HepG2 (cell line): ENCODE data around the gene ERF. TPM values are rescaled to one million over a fixed set of nuclear protein-coding genes. Genes with fewer than 3 reads are reported as not detected.
A peak's percentile ranks its signal among the peaks of the same experiment; 100 is the strongest.

Experiments
- KLF11 ChIP-seq: IDR thresholded peaks from 2 replicates; pipeline ENCODE4 v1.6.1; 2016; ENCODE audit warnings: missing compliant biosample characterization
- NR2F6 ChIP-seq, 2 experiments: IDR thresholded peaks; 2 replicates each; pipeline ENCODE4 v1.6.1; 2016; ENCODE audit warnings: antibody characterized with exemption in 1 of 2, mild to moderate bottlenecking in 1 of 2
- PRDM15 ChIP-seq: sonication (generic); formaldehyde crosslinking; IDR thresholded peaks from 2 replicates; pipeline ENCODE4 v1.4.0; 2020; ENCODE audit warnings: missing genetic modification reagents
- RFXAP ChIP-seq: sonication (generic); formaldehyde crosslinking; IDR thresholded peaks from 2 replicates; pipeline ENCODE4 v1.4.0; 2020; ENCODE audit warnings: missing genetic modification reagents, borderline replicate concordance
- SCMH1 ChIP-seq: sonication (generic); formaldehyde crosslinking; IDR thresholded peaks from 2 replicates; pipeline ENCODE4 v1.9.0; 2021; ENCODE audit warnings: missing genetic modification reagents, mild to moderate bottlenecking, borderline replicate concordance
- SPEN ChIP-seq: sonication (generic); formaldehyde crosslinking; IDR thresholded peaks from 2 replicates; pipeline ENCODE4 v1.5.1; 2020; ENCODE audit warnings: low read depth, mild to moderate bottlenecking, missing genetic modification reagents
- THAP11 ChIP-seq: IDR thresholded peaks from 2 replicates; pipeline ENCODE4 v1.6.1; 2016; ENCODE audit warnings: missing biosample characterization, missing genetic modification reagents
- ZNF207 ChIP-seq: fragments of 450-650 bp; IDR thresholded peaks from 2 replicates; pipeline ENCODE4 v1.6.1; 2016; ENCODE audit warnings: antibody characterized with exemption, borderline replicate concordance
- polyA plus RNA-seq, 8 experiments: library from polyadenylated mRNA; depleted of rRNA in 3 of 8; stranded (reverse) in 7 of 8; unstranded in 1 of 8; fragments of >200 nt; fragmentation: Illumina TruSeq in 4 of 8; extraction: Trizol in 4 of 8; gene quantifications; 2 replicates each; pipeline versions ENCODE4 v1.2.1 to v1.2.3, GENCODE V29; 2011 to 2016; ENCODE audit warnings: low read depth in 4 of 8, missing spikeins in 1 of 8, mixed read lengths in 1 of 8; ENCODE audit not compliant: insufficient read depth in 1 of 8
- total RNA-seq, 5 experiments: library from RNA; depleted of rRNA; stranded (reverse); fragments of >200 nt; fragmentation: Illumina TruSeq; extraction: Trizol; gene quantifications; 2 replicates each; pipeline ENCODE4 v1.2.3, GENCODE V29; 2016; ENCODE audit warnings: low read depth in 1 of 5
- TF ChIP-seq, protein P1 (sequence below): sonication (generic); formaldehyde crosslinking; IDR thresholded peaks from 2 replicates; pipeline ENCODE4 v1.5.1; 2020; ENCODE audit warnings: mild to moderate bottlenecking, missing genetic modification reagents, moderate library complexity
- TF ChIP-seq, protein P2 (sequence below): sonication (generic); formaldehyde crosslinking; IDR thresholded peaks from 2 replicates; pipeline ENCODE4 v1.4.0; 2020; ENCODE audit warnings: missing genetic modification reagents, borderline replicate concordance
- TF ChIP-seq, protein P3 (sequence below): sonication (generic); formaldehyde crosslinking; IDR thresholded peaks from 2 replicates; pipeline ENCODE4 v1.4.0; 2020; ENCODE audit warnings: mild to moderate bottlenecking, missing genetic modification reagents, borderline replicate concordance

The ERF gene
- total and polyA plus RNA-seq, 2 of the 13 experiments (the other 11 are each of a cell fraction or from before 2014, with no cell fraction given): 67.1 to 69.9 TPM

DNA sequence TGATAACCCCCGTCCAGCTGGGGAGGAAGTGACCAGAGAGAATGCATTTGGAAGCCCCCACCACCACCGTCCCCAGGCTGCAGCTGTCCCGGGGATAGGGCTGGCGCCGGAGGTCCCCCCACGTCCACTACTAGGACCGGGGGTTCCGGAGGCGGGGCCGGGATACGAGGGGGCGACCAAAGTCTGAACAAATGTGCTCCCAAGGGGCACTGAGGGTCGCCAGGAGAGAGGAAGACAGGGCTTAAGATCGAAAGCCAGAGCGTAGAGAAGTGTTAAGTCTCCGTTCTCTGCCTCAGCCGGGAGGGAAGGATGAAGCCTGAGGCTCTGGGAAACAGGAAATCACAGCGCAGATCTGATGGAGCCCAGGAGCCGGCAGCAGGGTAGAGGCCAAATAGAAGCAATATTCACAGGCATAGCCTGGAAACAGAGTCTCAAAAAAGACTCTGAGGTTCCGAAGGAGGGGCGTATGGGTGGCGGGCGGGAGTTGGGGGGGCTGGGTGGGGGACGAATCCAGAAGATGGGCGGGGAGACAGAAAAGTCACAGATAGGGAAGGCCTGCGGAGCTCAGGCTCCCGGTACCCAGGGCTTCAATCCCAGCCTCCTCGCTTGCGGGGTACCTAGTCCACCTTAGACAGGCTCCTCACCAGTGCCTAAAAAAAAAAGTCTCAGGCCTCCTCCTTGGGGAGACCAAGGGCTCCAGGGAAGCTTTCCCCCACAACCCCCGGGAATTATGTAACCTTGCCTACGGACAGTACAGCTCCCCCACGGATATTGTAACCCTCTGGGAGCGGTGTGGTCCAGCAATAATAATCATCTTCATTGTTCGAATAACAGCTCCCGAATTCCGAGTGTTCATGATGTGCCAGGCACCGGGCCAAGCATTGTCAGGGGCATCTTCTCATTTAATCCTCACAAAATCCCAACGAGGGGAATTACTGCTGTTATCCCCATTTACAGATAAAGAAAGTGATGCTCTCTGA lies 1.1 kb upstream of the ERF start (continued):
- TF ChIP-seq NR2F6 (IDR thresholded peaks at IDR 0.05) (no peak), NR2F6 (CRISPR knock-in tag; IDR thresholded peaks at IDR 0.05) (no peak), SPEN (no peak), SCMH1 (CRISPR knock-in tag) (no peak), ZNF207 (no peak), KLF11 (CRISPR knock-in tag) (no peak), THAP11 (CRISPR knock-in tag) (no peak), RFXAP (no peak), PRDM15 (no peak)
- TF ChIP-seq, protein P1, sequence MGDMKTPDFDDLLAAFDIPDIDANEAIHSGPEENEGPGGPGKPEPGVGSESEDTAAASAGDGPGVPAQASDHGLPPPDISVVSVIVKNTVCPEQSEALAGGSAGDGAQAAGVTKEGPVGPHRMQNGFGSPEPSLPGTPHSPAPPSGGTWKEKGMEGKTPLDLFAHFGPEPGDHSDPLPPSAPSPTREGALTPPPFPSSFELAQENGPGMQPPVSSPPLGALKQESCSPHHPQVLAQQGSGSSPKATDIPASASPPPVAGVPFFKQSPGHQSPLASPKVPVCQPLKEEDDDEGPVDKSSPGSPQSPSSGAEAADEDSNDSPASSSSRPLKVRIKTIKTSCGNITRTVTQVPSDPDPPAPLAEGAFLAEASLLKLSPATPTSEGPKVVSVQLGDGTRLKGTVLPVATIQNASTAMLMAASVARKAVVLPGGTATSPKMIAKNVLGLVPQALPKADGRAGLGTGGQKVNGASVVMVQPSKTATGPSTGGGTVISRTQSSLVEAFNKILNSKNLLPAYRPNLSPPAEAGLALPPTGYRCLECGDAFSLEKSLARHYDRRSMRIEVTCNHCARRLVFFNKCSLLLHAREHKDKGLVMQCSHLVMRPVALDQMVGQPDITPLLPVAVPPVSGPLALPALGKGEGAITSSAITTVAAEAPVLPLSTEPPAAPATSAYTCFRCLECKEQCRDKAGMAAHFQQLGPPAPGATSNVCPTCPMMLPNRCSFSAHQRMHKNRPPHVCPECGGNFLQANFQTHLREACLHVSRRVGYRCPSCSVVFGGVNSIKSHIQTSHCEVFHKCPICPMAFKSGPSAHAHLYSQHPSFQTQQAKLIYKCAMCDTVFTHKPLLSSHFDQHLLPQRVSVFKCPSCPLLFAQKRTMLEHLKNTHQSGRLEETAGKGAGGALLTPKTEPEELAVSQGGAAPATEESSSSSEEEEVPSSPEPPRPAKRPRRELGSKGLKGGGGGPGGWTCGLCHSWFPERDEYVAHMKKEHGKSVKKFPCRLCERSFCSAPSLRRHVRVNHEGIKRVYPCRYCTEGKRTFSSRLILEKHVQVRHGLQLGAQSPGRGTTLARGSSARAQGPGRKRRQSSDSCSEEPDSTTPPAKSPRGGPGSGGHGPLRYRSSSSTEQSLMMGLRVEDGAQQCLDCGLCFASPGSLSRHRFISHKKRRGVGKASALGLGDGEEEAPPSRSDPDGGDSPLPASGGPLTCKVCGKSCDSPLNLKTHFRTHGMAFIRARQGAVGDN (CRISPR knock-in tag): 0 out of 2 replicates have a peak, but pooled peaks have one; percentile 26
- TF ChIP-seq, protein P2, sequence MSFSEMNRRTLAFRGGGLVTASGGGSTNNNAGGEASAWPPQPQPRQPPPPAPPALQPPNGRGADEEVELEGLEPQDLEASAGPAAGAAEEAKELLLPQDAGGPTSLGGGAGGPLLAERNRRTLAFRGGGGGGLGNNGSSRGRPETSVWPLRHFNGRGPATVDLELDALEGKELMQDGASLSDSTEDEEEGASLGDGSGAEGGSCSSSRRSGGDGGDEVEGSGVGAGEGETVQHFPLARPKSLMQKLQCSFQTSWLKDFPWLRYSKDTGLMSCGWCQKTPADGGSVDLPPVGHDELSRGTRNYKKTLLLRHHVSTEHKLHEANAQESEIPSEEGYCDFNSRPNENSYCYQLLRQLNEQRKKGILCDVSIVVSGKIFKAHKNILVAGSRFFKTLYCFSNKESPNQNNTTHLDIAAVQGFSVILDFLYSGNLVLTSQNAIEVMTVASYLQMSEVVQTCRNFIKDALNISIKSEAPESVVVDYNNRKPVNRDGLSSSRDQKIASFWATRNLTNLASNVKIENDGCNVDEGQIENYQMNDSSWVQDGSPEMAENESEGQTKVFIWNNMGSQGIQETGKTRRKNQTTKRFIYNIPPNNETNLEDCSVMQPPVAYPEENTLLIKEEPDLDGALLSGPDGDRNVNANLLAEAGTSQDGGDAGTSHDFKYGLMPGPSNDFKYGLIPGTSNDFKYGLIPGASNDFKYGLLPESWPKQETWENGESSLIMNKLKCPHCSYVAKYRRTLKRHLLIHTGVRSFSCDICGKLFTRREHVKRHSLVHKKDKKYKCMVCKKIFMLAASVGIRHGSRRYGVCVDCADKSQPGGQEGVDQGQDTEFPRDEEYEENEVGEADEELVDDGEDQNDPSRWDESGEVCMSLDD (CRISPR knock-in tag): no peak; the same call in 1 of the 2 replicates
- TF ChIP-seq, protein P3, sequence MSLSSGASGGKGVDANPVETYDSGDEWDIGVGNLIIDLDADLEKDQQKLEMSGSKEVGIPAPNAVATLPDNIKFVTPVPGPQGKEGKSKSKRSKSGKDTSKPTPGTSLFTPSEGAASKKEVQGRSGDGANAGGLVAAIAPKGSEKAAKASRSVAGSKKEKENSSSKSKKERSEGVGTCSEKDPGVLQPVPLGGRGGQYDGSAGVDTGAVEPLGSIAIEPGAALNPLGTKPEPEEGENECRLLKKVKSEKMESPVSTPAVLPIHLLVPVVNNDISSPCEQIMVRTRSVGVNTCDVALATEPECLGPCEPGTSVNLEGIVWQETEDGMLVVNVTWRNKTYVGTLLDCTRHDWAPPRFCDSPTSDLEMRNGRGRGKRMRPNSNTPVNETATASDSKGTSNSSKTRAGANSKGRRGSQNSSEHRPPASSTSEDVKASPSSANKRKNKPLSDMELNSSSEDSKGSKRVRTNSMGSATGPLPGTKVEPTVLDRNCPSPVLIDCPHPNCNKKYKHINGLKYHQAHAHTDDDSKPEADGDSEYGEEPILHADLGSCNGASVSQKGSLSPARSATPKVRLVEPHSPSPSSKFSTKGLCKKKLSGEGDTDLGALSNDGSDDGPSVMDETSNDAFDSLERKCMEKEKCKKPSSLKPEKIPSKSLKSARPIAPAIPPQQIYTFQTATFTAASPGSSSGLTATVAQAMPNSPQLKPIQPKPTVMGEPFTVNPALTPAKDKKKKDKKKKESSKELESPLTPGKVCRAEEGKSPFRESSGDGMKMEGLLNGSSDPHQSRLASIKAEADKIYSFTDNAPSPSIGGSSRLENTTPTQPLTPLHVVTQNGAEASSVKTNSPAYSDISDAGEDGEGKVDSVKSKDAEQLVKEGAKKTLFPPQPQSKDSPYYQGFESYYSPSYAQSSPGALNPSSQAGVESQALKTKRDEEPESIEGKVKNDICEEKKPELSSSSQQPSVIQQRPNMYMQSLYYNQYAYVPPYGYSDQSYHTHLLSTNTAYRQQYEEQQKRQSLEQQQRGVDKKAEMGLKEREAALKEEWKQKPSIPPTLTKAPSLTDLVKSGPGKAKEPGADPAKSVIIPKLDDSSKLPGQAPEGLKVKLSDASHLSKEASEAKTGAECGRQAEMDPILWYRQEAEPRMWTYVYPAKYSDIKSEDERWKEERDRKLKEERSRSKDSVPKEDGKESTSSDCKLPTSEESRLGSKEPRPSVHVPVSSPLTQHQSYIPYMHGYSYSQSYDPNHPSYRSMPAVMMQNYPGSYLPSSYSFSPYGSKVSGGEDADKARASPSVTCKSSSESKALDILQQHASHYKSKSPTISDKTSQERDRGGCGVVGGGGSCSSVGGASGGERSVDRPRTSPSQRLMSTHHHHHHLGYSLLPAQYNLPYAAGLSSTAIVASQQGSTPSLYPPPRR (CRISPR knock-in tag): no peak
